Upper lobe of left lung (tissue), 4 donors: ENCODE data around the gene CCDC12.

ENCODE experiments used
- CTCF ChIP-seq, 6 experiments: fragments of 450-650 bp in 4 of 6; fragments of 200-600 bp in 2 of 6; sonication (generic) in 2 of 6; IDR thresholded peaks; one replicate each; pipeline ENCODE4 v1.5.1; 2016 to 2019; ENCODE audit warnings: antibody characterized with exemption in 6 of 6
- POLR2AphosphoS5 ChIP-seq, 2 donors: sonication (generic); formaldehyde crosslinking; IDR thresholded peaks; one replicate each; pipeline ENCODE4 v1.5.1; 2017; ENCODE audit warnings: antibody characterized with exemption in 2 of 2

GRCh38 chr3:46910166-46910760 is 66.3 kb downstream of the CCDC12 start:
- TF ChIP-seq CTCF (IDR thresholded peaks at IDR 0.05) (no peak), POLR2AphosphoS5 (IDR thresholded peaks at IDR 0.05) (no peak)
